ENCODE results near the gene EFNA2.

The EFNA2 gene

DNA sequence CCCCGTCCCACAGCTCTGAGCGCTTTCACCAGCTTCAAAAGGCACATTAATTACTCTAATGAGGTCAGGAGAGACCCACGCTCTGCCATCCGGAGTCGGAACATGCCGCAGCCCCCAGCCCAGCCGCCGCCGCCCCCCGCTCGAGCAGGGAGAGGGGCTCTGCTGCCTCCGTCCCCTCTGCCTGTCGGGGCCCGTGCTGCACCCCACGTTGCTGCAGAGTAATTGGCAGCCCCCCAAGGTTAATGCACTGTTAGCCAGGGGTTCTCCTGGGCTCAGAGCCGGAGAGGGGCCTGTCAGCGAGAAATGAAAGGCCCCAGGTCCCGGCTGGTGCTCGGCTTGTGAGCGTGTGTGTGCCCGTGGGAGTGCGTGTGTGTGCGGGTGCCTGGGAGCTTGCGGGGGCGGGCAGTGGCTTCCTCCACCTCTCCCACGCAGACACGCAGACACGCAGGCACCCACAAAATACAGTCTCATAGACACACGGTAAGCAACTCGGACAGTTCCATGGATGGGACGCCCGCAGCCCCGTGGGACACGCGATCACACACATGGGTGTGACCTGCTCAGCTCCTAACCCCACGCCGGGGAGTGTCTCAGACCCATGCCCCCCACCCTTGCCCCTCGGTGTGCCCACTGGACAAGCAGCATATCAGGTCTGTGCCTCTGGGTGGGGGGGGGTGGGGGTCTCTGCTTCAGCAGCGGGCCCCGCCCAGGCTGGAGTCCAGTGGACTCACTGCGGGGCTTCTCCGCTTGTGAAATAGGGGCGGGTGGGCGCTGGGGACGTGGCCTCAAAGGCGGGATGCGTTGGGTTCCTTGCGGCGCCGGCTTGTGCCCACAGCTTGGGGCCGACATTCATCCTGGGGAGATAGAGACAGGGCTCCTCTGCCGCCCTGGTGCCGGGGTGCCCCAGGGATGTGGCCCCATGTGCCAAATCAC lies 4.8 kb upstream of the EFNA2 start:
- Histone ChIP-seq H3K27me3 (replicated peaks; ENCODE audit: control insufficient read depth, insufficient read depth, low read length) (no peaks in the 10 kb centered on the region; the same call in 1 of the 2 replicates), H3K4me3 (replicated peaks; ENCODE audit: low read depth, low read length) (no peak overlapping the region), H3K36me3 (ENCODE audit: control insufficient read depth, insufficient read depth, low read length) (peaks cover 3% of the 10 kb centered on the region; the same call in 1 of the 2 replicates)
- no peak for DNase-seq (ENCODE audit: extremely low read depth, insufficient read length)
- TF ChIP-seq CTCF (IDR thresholded peaks at IDR 0.05; ENCODE audit: insufficient read depth, low read length, poor library complexity, severe bottlenecking), result no peak

DNA sequence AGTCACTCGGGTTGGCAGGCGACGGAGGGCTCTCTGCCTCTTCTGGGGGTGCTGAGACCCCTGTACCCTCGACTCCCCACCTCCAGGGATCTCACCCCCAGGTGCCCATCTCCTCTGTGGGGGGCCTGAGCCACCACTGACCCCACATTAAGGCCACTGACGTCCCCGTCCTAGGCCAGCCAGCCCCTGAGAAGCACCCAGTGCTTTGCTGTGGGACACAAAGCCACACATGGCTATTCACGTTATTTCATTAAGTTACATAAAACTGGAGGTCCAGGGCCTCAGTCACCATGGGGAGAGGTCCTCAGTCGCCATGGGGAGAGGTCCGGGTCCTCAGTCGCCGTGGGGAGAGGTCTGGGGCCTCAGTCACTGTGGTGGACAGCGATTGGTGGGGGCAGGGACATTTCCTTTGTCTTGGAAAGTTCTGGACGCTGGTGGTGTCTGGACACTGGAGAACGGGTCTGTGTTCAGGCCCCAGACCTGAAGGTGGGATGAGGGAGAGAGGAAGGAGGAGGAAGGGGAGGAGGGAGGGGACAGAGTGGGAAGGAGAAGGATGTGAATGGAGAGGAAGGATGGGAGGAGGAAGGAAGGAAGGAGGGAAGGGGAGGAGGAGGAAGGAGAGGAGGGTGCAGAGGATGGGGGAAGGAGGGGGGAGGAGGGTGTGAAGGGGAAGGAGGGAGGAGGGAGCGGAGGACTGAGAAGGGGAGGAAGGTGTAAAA lies 3.9 kb upstream of the EFNA2 start:
- no peak for TF ChIP-seq CTCF (IDR thresholded peaks at IDR 0.05; ENCODE audit: insufficient read depth, low read length, poor library complexity, severe bottlenecking)
- DNase-seq (ENCODE audit: extremely low read depth, insufficient read length), result no peak
- Histone ChIP-seq H3K36me3 (ENCODE audit: control insufficient read depth, insufficient read depth, low read length) (peaks cover 3% of the 10 kb centered on the region; the same call in 1 of the 2 replicates), H3K4me3 (replicated peaks; ENCODE audit: low read depth, low read length) (no peak overlapping the region), H3K27me3 (replicated peaks; ENCODE audit: control insufficient read depth, insufficient read depth, low read length) (no peaks in the 10 kb centered on the region; the same call in 1 of the 2 replicates)

GRCh38 chr19:1282588-1283206 lies 3.0 kb upstream of the EFNA2 start:
- Histone ChIP-seq H3K27me3 (replicated peaks; ENCODE audit: control insufficient read depth, insufficient read depth, low read length) (no peaks in the 10 kb centered on the region; the same call in 1 of the 2 replicates), H3K36me3 (ENCODE audit: control insufficient read depth, insufficient read depth, low read length) (peaks cover 3% of the 10 kb centered on the region; the same call in 1 of the 2 replicates), H3K4me3 (replicated peaks; ENCODE audit: low read depth, low read length) (no peak overlapping the region)
- no peak for TF ChIP-seq CTCF (IDR thresholded peaks at IDR 0.05; ENCODE audit: insufficient read depth, low read length, poor library complexity, severe bottlenecking)
- DNase-seq (ENCODE audit: extremely low read depth, insufficient read length), result no peak

DNA sequence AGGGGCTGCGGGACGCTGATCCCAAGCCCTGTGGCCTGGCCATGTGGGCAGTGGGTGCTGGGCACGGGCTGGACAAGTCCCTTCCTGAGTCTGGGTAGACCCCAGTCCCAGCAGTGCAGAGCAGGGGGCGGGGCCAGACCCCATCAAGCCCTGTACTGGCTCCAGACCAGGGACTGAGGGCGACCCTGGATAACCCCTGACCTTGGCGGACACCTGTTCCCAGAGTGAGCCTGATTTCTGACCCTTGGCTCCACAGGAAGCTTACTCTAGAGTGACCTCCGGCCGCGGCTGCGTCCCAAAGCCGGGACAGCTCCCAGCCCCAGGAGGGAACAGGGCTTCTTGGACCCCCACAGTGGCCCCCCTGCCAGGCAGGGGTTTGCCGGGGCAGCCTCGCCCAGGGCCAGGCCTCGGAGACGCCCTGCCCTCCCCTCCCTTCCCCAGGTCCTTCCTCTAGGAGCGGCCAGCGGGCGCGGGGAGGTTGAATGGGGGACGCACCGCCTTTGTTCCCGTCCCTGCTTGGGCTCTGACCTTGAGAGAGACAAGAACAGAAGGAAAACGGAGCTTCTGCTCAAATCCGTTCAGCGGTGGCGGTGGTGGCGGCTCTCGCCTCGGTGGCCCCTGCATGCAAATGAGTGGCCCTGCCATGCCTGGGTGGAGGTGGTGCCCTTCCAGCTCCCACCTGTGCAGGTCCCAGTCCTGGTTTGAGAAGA lies 2.3 kb upstream of the EFNA2 start:
- no peak for DNase-seq (ENCODE audit: extremely low read depth, insufficient read length)
- peaks cover 3% of the 10 kb centered on the region; the same call in 1 of the 2 replicates for H3K36me3 ChIP-seq (ENCODE audit: control insufficient read depth, insufficient read depth, low read length)
- H3K27me3 ChIP-seq (replicated peaks; ENCODE audit: control insufficient read depth, insufficient read depth, low read length), result no peaks in the 10 kb centered on the region; the same call in 1 of the 2 replicates
- no peak overlapping the region for H3K4me3 ChIP-seq (replicated peaks; ENCODE audit: low read depth, low read length)
- no peak for TF ChIP-seq CTCF (IDR thresholded peaks at IDR 0.05; ENCODE audit: insufficient read depth, low read length, poor library complexity, severe bottlenecking)

- no peak for TF ChIP-seq CTCF (IDR thresholded peaks at IDR 0.05; ENCODE audit: insufficient read depth, low read length, poor library complexity, severe bottlenecking)
- no peak for DNase-seq (ENCODE audit: extremely low read depth, insufficient read length)
Measured at GRCh38 chr19:1283917-1284292, 1.8 kb upstream of the EFNA2 start.

More at GRCh38 chr19:1283917-1284292, 1.8 kb upstream of the EFNA2 start:
- Histone ChIP-seq H3K27me3 (replicated peaks; ENCODE audit: control insufficient read depth, insufficient read depth, low read length) (no peaks in the 10 kb centered on the region; the same call in 1 of the 2 replicates), H3K36me3 (ENCODE audit: control insufficient read depth, insufficient read depth, low read length) (peaks cover 2% of the 10 kb centered on the region; the same call in 1 of the 2 replicates), H3K4me3 (replicated peaks; ENCODE audit: low read depth, low read length) (no peak overlapping the region)
